GM13977 (cell line): ENCODE data around the gene MELTF.

ENCODE experiments used
- DNase-seq: peaks from one replicate; pipeline ENCODE4 v3.0.0; 2012; ENCODE audit warnings: low spot score
- CTCF ChIP-seq: IDR thresholded peaks from 2 replicates; pipeline ENCODE4 v1.5.1; 2012; ENCODE audit warnings: mild to moderate bottlenecking, control low read depth; ENCODE audit not compliant: insufficient read depth; ENCODE audit errors: extremely low read depth, missing control alignments
- in situ Hi-C: fragments of 300-500 bp; cut with MboI; formaldehyde crosslinking; loops from one replicate; pipeline ENCODE4 v1.12.0; 2022; ENCODE audit warnings: low sequenced_read_pairs, low pct_unique_long_range_greater_than_20kb, mixed read lengths, inconsistent platforms; ENCODE audit not compliant: unreplicated experiment

The MELTF gene

DNA sequence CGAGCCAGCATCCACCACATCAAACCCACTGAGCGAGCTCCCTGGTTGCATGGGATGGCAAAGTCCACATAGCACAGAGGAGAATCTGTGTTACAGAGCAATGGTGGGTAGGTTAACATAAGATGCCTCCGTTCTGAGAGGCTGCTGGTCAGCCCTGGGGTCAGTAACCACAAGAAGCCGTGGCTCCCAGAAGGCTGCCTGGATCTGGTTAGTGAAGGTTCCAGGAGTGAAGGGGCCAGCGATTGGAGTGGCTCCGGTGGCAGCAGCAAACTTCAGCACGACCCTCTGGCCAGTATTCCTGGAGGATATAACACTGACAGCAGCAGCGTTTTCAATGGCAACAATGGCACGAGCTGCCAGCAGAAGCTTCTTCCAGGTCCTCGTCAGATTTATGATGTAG lies 42.6 kb downstream of the MELTF start:
- no peak for TF ChIP-seq CTCF
- DNase-seq = no peak
- in situ Hi-C loops = no loop called here

GRCh38 chr3:196985954-196986885 lies 43.4 kb downstream of the MELTF start:
- no peak for DNase-seq
- in situ Hi-C loops = no loop called here
- no peak for TF ChIP-seq CTCF

DNA sequence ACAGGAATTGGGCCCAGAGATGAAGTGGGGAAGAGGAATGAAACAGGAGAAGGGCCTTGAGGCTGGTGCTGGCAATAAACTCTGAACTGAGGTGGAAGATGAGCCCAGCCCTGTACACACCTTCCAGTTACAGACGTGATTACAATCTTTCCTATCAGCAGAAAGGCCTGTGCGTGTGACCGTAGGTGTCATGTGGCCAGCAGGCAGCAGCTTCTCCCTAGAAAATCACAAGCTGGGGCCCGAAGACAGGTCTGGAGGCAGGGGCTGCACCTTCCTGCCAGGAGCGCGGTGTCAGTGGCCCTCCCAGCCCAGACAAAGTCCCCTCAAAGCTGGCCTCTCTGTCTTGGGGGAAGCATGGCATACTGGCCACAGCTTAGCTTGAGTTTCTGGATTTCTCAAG lies 44.3 kb downstream of the MELTF start:
- no peak for DNase-seq
- TF ChIP-seq CTCF = no peak
- in situ Hi-C loops = no loop called here

- no peak for TF ChIP-seq CTCF
- in situ Hi-C loops = no loop called here
- no peak for DNase-seq
These were observed 46.4 kb downstream of the MELTF start for GRCh38 chr3:196983186-196983585.

DNA sequence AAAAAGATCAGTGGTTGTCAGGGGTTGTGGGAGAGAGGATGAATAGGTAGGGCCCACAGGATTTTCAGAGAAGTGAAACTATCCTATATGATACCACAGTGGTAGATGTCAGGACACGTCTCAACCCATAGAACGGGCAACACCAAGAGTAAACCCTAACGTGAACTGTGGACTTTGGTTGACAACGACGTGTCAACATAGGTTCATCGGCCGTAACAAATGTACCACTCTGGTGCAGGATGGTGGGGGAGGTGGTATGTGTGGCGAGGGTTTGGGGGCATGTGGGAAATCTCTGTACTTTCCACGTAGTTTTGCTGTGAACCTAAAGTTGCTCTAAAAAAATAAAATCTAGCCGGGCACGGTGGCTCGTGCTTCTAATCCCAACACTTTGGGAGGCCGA lies 48.0 kb downstream of the MELTF start:
- in situ Hi-C loops = no loop called here
- DNase-seq = no peak
- no peak for TF ChIP-seq CTCF

- in situ Hi-C loops = loop anchor here (10.0 kb wide), 1 partner anchor 145 kb away; no protein-coding TSS in a partner anchor
- no peak for DNase-seq
- no peak for TF ChIP-seq CTCF
These were observed 50.1 kb downstream of the MELTF start for GRCh38 chr3:196979545-196979944.
